Duodenal mucosa (tissue), 2 donors: ENCODE results near the gene DAP3.
"Not testable (repeated sequence)": the region's sequence is repeated elsewhere in the genome, so short reads cannot be mapped to it uniquely, and the experiment has no call there.

Experiments used
- H3K27ac ChIP-seq: one replicate; pipeline ENCODE4 v1.7.0; 2013; ENCODE audit warnings: low read depth, low read length
- H3K27me3 ChIP-seq, 2 donors: one replicate each; pipeline ENCODE4 v1.7.0; 2013; ENCODE audit warnings: low read length in 2 of 2, control low read depth in 1 of 2; ENCODE audit not compliant: insufficient read depth in 2 of 2, control insufficient read depth in 1 of 2
- H3K36me3 ChIP-seq, 2 donors: one replicate each; pipeline ENCODE4 v1.7.0; 2013; ENCODE audit warnings: low read length in 2 of 2, control low read depth in 1 of 2; ENCODE audit not compliant: insufficient read depth in 2 of 2, control insufficient read depth in 1 of 2
- H3K4me1 ChIP-seq, 2 donors: one replicate each; pipeline ENCODE4 v1.7.0; 2013; ENCODE audit warnings: low read length in 2 of 2, control low read depth in 1 of 2; ENCODE audit not compliant: insufficient read depth in 2 of 2, control insufficient read depth in 1 of 2
- H3K4me3 ChIP-seq, 2 donors: one replicate each; pipeline ENCODE4 v1.7.0; 2013; ENCODE audit warnings: low read length in 2 of 2, low read depth in 1 of 2
- H3K9ac ChIP-seq, 2 donors: one replicate each; pipeline ENCODE4 v1.7.0; 2013; ENCODE audit warnings: low read length in 2 of 2, low read depth in 1 of 2
- H3K9me3 ChIP-seq, 2 donors: one replicate each; pipeline ENCODE4 v1.7.0; 2013; ENCODE audit warnings: low read length in 2 of 2, control low read depth in 1 of 2; ENCODE audit not compliant: control insufficient read depth in 1 of 2

Gene DAP3

GRCh38 chr1:155650231-155650757 is 38.6 kb upstream of the DAP3 start:
- no peak overlapping the region for H3K27ac ChIP-seq
- H3K4me3 ChIP-seq = no peak overlapping the region
- H3K27me3 ChIP-seq = no peaks in the 10 kb centered on the region
- peaks cover 0 to 2% of the 10 kb centered on the region in 2 donors for H3K9me3 ChIP-seq
- no peaks in the 10 kb centered on the region for H3K36me3 ChIP-seq
- H3K4me1 ChIP-seq = peaks cover 4% of the 10 kb centered on the region in 2 donors
- no peak overlapping the region for H3K9ac ChIP-seq

GRCh38 chr1:155651861-155652661 is 36.8 kb upstream of the DAP3 start:
- H3K4me3 ChIP-seq = no peak overlapping the region
- peaks cover 0 to 2% of the 10 kb centered on the region in 2 donors for H3K9me3 ChIP-seq
- no peaks in the 10 kb centered on the region for H3K36me3 ChIP-seq
- H3K4me1 ChIP-seq = peaks cover 0 to 4% of the 10 kb centered on the region in 2 donors
- no peak overlapping the region for H3K27ac ChIP-seq
- no peak overlapping the region for H3K9ac ChIP-seq
- H3K27me3 ChIP-seq = no peaks in the 10 kb centered on the region

- peaks cover 0 to under 1% of the 10 kb centered on the region in 2 donors for H3K36me3 ChIP-seq
- no peak overlapping the region for H3K4me3 ChIP-seq
- peaks cover 0 to 4% of the 10 kb centered on the region in 2 donors for H3K4me1 ChIP-seq
- H3K9ac ChIP-seq = no peak overlapping the region
- peaks cover 0 to 2% of the 10 kb centered on the region in 2 donors for H3K9me3 ChIP-seq
- no peaks in the 10 kb centered on the region for H3K27me3 ChIP-seq
- H3K27ac ChIP-seq = no peak overlapping the region
Observed at GRCh38 chr1:155652951-155653350, 35.9 kb upstream of the DAP3 start.

- H3K36me3 ChIP-seq = peaks cover 23 to 40% of the 10 kb centered on the region in 2 donors
- no peaks in the 10 kb centered on the region for H3K27me3 ChIP-seq
- H3K4me1 ChIP-seq = no peaks in the 10 kb centered on the region
- H3K9ac ChIP-seq = no peak overlapping the region
- no peaks in the 10 kb centered on the region for H3K9me3 ChIP-seq
- H3K27ac ChIP-seq = no peak overlapping the region
- no peak overlapping the region for H3K4me3 ChIP-seq
Observed at GRCh38 chr1:155657463-155657862, 31.4 kb upstream of the DAP3 start.

- H3K9ac ChIP-seq, H3K27ac ChIP-seq, H3K4me1 ChIP-seq, H3K4me3 ChIP-seq, H3K27me3 ChIP-seq, H3K9me3 ChIP-seq: not testable (repeated sequence)
- H3K36me3 ChIP-seq = peaks cover 28 to 68% of the 10 kb centered on the region in 2 donors
Observed at GRCh38 chr1:155661239-155661638, 27.7 kb upstream of the DAP3 start.

GRCh38 chr1:155669233-155670162 is 19.4 kb upstream of the DAP3 start:
- Histone ChIP-seq H3K36me3 (peaks cover 33 to 81% of the 10 kb centered on the region in 2 donors), H3K27ac (no peak overlapping the region), H3K9me3 (no peaks in the 10 kb centered on the region), H3K27me3 (no peaks in the 10 kb centered on the region), H3K4me3 (no peak overlapping the region), H3K9ac (no peak overlapping the region), H3K4me1 (no peaks in the 10 kb centered on the region)

- H3K4me1 ChIP-seq = no peaks in the 10 kb centered on the region
- no peak overlapping the region for H3K9ac ChIP-seq
- H3K27me3 ChIP-seq = no peaks in the 10 kb centered on the region
- H3K9me3 ChIP-seq = no peaks in the 10 kb centered on the region
- H3K4me3 ChIP-seq = no peak overlapping the region
- peaks cover 36 to 87% of the 10 kb centered on the region in 2 donors for H3K36me3 ChIP-seq
- H3K27ac ChIP-seq = no peak overlapping the region
Observed at GRCh38 chr1:155671750-155672149, 17.1 kb upstream of the DAP3 start.

- H3K4me1 ChIP-seq = no peaks in the 10 kb centered on the region
- H3K36me3 ChIP-seq = peaks cover 39 to 88% of the 10 kb centered on the region in 2 donors
Observed at GRCh38 chr1:155673003-155673402, 15.9 kb upstream of the DAP3 start.

GRCh38 chr1:155678027-155678426 is 10.9 kb upstream of the DAP3 start:
- Histone ChIP-seq H3K4me1 (no peaks in the 10 kb centered on the region), H3K9ac (no peak overlapping the region), H3K36me3 (peaks cover 26 to 66% of the 10 kb centered on the region in 2 donors), H3K9me3 (no peaks in the 10 kb centered on the region), H3K4me3 (no peak overlapping the region), H3K27ac (no peak overlapping the region), H3K27me3 (no peaks in the 10 kb centered on the region)

More at GRCh38 chr1:155673003-155673402, 15.9 kb upstream of the DAP3 start:
- H3K4me3 ChIP-seq = no peak overlapping the region
- H3K27ac ChIP-seq = no peak overlapping the region
- no peaks in the 10 kb centered on the region for H3K9me3 ChIP-seq
- H3K9ac ChIP-seq = no peak overlapping the region
- H3K27me3 ChIP-seq = no peaks in the 10 kb centered on the region

GRCh38 chr1:155678992-155679391 is 9.9 kb upstream of the DAP3 start:
- H3K9me3 ChIP-seq, H3K4me1 ChIP-seq, H3K4me3 ChIP-seq, H3K9ac ChIP-seq, H3K27me3 ChIP-seq, H3K27ac ChIP-seq: not testable (repeated sequence)
- peaks cover 23 to 60% of the 10 kb centered on the region in 2 donors for H3K36me3 ChIP-seq
